Stimulated activated CD8-positive, alpha-beta memory T cell treated with anti-CD3 and anti-CD28 coated beads, Interleukin-12 subunit alpha, Interleukin-12 subunit beta, amount 100 ng/mL, for 24 hours (primary cell): ENCODE results near the gene DMGDH.
"Not testable (repeated sequence)": the region's sequence is repeated elsewhere in the genome, so short reads cannot be mapped to it uniquely, and the experiment has no call there.

Experiments
- DNase-seq: peaks from one replicate; pipeline ENCODE4 v3.0.0-alpha.2; 2020; ENCODE audit errors: extremely low read depth

The DMGDH gene

DNA sequence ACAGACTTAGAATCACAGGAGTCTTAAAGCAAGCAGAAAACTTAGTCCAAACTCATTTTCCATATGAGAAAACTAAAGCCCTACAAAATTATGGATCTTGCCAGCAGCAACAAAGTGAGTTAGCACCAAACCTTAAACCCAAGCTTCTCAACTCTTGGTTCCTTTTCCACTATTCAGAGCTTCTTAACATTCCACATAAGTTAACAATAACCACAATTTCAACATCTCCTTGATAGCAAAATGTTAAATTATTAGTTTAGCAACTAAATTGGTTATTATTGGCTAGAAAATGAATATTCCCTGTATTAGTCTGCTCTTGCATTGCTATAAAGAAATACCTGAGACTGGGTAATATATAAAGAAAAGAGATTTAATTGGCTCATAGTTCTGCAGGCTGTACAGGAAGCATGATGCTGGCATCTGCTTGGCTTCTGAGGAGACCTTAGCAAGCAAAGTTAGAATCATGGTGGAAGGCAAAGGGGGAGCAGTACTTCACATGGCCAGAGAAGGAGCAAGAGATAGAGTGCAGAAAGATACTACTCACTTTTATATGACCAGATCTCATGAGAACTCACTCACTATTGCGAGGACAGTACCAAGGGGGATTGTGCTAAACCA is 58.1 kb downstream of the DMGDH start:
- no peak for DNase-seq

GRCh38 chr5:79008362-79008761 is 61.1 kb downstream of the DMGDH start:
- no peak for DNase-seq

DNA sequence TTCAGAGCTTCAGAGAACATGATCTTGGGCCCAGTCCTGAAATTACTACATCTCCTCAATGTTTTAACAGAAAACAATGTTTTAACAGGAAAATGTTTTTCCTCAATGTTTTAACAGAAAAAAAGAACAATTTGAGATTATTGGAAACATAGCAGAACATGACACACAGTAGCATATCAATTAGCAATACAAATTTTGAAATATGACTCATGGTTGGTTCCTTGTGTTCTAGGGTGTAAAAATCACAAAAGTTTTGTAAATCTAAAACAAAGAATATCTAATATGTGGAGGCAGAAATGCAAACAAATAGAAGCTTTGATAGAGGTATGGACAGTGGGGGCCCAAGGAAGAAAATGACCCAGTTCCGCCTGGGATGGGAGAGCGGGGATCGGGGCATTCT is 61.6 kb downstream of the DMGDH start:
- no peak for DNase-seq

GRCh38 chr5:79005936-79006631 is 63.4 kb downstream of the DMGDH start:
- no peak for DNase-seq

- no peak for DNase-seq
Observed at GRCh38 chr5:79005151-79005550, 64.3 kb downstream of the DMGDH start.

DNA sequence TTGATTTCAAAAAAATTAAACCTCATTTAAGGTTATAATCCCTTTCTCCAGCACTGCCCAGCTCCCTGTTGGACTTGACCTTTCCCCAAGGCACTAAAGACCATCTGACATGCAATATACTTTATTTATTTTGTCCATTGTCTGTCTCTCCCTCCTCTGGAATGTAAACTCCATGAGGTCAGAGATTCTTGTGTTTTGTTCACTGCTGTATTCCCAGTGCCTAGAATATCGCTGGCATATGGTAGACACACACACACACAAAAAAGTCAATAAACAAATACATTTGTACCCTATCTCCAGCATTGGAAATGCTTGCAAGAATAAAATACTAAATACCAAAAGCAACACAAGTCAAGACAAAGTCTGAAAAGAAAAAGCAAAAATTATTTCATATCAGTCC is 67.1 kb downstream of the DMGDH start:
- no peak for DNase-seq

DNA sequence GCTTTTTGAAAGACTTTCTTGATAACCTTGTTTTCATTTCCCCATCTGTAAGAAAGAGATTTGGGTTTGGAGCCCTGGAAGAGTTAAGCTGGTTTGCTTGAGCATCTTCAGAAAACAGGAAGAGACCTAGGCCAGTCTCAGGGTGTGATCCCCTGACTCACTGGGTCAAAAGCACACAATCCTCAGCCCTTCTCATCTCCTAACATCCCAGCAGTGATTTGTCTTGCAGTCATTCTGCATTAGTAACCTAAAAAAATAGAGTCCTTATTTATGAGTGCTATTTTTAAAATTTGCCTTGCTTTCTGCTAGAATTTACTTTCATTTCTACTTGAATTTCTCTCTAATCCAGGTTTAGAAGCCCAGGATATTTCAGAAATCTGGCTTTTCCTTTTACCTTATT is 68.0 kb downstream of the DMGDH start:
- no peak for DNase-seq

GRCh38 chr5:78997090-78997489 is 72.4 kb downstream of the DMGDH start:
- no peak for DNase-seq

GRCh38 chr5:78995521-78996007 is 73.9 kb downstream of the DMGDH start:
- DNase-seq: no peak

GRCh38 chr5:78993165-78993564 is 76.3 kb downstream of the DMGDH start:
- DNase-seq: no peak

GRCh38 chr5:78992146-78992545 is 77.3 kb downstream of the DMGDH start:
- no peak for DNase-seq

- no peak for DNase-seq
Observed at GRCh38 chr5:78989080-78989479, 80.4 kb downstream of the DMGDH start.

DNA sequence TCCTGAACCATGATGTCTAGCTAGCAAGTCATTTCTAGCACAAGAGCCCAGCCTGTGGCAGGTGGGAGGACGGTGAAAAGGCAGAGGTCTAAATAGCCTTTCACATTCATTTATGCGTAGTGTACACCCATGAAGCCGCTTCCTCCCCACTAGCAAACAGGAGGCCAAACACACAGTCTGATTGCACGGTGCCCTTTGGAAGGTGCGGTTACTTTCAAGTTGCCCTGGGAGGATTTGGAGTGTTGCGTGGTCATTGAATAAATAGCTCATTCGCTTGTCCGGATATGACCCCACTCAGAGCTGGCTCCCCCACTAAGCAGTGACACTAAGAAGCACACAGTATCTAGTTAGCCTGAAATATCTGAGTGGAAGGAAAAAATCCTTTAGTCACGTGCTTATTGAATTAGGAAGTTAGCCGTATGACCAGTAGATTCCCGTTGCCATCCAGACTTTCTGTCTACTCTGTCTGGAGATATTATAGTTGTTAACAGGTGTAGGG is 83.7 kb downstream of the DMGDH start:
- peak; percentile 12 for DNase-seq

- peak; percentile 20 for DNase-seq
Observed at GRCh38 chr5:78985116-78985724, 84.3 kb downstream of the DMGDH start, which contains the start of gene ARSB. TSS of gene ARSB (minus strand) at chr5:78985310. CDS start at chr5:78985248, 62 bp downstream.

GRCh38 chr5:78984439-78985115 is 84.9 kb downstream of the DMGDH start:
- peak; percentile 59 for DNase-seq

DNA sequence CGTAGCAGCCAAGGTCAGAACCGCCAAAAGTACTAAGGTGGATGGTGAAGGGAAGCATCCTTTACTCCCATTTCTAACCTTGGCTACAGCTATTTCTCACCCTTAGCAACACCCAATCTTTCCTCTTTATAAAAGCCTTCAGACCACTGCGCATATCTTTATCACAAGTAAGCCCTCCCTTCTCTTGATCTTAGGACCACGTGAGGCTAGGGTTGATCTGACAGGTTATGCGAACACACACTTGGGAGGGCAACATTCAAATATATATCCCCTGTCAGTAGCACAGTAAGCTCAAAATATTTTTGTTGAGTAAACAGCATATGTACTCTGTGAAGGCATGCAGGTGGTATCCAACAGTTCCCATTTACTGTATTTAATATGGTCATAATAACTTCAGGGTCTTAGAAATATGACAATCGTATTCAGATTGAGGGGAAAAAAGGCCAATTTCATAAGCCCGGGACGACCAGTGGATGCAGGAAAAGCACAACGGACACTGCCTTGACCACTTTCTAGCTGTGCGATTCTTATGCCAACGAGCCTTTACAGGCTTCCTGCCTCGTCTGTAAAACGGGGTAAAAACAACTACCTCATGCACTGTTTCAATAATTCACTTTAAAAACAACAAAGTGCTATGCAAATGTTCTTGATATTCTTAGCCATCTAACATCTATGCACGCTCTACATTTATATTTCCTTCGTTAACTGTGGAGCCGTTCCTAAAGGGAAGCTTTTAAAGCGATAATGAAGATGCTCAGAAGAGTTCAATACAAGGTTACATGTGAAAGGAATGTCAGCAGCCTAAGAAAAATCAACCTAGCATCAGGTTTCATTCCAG is 85.7 kb downstream of the DMGDH start:
- DNase-seq: no peak

DNA sequence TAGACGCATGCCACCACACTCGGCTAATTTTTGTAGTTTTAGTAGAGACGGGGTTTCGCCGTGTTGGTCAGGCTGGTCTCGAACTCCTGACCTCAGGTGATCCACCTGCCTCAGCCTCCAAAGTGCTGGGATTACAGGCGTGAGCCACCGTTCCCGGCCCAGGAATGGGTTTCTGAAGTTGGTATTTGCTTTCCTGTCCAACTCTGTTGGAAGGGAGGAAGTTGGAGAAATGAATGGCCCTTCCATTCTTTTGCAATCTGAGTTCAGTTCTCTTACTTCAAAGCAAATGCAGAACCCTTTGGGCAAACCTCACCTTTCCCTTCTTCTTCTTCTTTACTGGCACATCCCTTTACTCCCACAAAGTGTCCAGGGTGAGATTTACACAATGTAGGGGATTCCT is 86.3 kb downstream of the DMGDH start:
- DNase-seq: not testable (repeated sequence)

DNA sequence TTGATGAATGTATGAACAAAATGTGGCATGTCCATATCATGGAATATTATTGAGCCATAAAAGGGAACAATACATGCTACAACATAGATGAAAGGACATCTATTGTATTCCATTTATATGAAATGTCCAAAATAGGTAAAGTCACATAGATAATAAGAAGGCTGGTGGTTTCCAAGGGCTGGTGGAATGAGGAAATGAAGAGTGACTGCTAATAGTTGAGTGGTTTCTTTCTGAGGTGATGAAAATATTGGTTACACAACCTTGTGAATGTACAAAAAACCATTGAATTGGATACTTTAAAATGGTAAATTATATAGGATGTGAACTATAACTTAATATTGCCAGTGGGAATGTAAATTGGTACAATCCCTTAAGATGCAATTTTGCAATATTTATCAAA is 89.6 kb downstream of the DMGDH start:
- DNase-seq: no peak

DNA sequence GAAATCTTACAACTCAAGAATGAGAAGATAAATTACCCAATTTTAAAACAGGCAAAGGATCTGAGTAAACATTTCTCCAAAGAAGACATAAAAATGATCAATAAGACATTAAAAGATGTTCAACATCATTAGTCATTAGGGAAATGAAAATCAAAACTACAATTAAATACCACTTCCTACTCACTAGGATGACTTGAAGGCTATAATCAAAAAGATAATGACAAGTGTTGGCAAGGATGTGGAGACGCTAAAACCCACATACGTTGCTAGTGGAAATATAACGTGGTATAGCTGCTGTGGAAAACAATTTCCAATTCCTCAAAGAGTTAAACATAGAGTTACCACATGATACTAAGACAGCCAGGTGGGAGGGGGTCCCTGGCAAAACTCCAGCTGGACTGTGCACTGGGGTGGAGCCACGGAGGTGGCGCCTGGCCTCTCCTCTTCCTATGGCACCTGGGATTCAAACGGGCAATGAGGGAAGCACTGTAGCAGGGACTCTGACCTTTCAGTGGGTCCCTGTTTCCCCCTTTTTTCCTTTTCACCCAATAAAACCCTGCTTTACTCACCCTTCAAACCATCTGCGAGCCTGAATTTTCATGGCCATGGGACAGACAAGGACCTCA is 90.2 kb downstream of the DMGDH start:
- no peak for DNase-seq

DNA sequence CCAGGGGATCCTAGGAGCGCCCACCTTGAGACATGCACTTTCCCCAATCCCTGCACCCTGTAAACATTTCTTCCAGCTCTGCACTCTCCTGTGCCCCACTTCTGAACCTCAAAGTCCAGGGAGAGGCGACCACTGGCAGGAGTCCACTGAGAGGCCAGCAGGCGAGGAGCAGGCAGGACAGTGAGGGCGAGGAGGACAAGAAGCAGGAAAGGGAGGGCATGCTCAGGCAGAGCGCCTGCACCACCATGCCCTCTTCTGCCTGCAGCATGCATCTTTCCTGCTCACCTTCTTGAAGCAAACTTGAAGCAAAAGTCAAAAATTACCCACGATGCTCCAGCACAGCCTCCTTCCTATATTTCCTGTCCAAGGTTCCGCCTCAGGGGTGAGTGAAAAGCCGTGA is 94.4 kb downstream of the DMGDH start:
- DNase-seq: no peak

- no peak for DNase-seq
Observed at GRCh38 chr5:78974601-78975000, 94.9 kb downstream of the DMGDH start.
